Measurements from ENCODE around the gene BDH1. TPM values are rescaled to one million over a fixed set of nuclear protein-coding genes. Genes with fewer than 3 reads are reported as not detected.

BDH1 gene
- polyA plus RNA-seq, 1 of the 3 experiments (the other 2 are of a cell fraction), result 19.8 TPM

- 74% methylated on average over 2 of the region's 3 CpGs for WGBS (ENCODE audit: low lambda C conversion rate)
- Histone ChIP-seq H3K4me1 (ENCODE audit: control insufficient read depth in 1 of 2, insufficient read depth in 2 of 2, low read depth in 1 of 2, low read length in 1 of 2) (peaks cover 0 to 17% of the 10 kb centered on the region in 2 experiments; a peak in 2 of 4 replicates), H4K20me1 (ENCODE audit: insufficient read depth) (no peaks in the 10 kb centered on the region), H3K4me3 (ENCODE audit: low read depth in 2 of 2, low read length in 1 of 2) (no peak overlapping the region), H3K79me2 (ENCODE audit: insufficient read depth) (no peaks in the 10 kb centered on the region), H3K9me3 (no peaks in the 10 kb centered on the region), H3K27ac (ENCODE audit: low read depth in 2 of 2, low read length in 1 of 2) (no peak overlapping the region), H3K36me3 (replicated peaks in 1 of 2; ENCODE audit: control insufficient read depth in 1 of 2, insufficient read depth in 2 of 2, low read length in 1 of 2) (no peaks in the 10 kb centered on the region), H2AFZ (ENCODE audit: low read depth) (no peak overlapping the region), H3F3A (replicated peaks; ENCODE audit: insufficient read depth) (no peaks in the 10 kb centered on the region), H3K4me2 (no peak overlapping the region), H3K9me2 (no peaks in the 10 kb centered on the region), H3K27me3 (ENCODE audit: insufficient read depth) (no peaks in the 10 kb centered on the region), H3K9ac (no peak overlapping the region)
- ChIA-PET POLR2A (no interaction called here), CTCF (interaction anchor here (1.0 to 2.3 kb wide), 2 partner anchors 9 to 31 kb away, joined by 3 to 7 read pairs; no protein-coding TSS in a partner anchor)
- DNase-seq, result no peak
- TF ChIP-seq TEAD4 (IDR thresholded peaks at IDR 0.05; ENCODE audit: borderline replicate concordance, insufficient read depth), result no peak
- no peak for TF ChIP-seq TAF1 (IDR thresholded peaks at IDR 0.05; ENCODE audit: borderline replicate concordance, low read depth, low read length)
- no peak for TF ChIP-seq RFX5 (IDR thresholded peaks at IDR 0.05; ENCODE audit: low read length)
- TF ChIP-seq POLR2AphosphoS5 (IDR thresholded peaks at IDR 0.05; ENCODE audit: low read depth, low read length), result no peak
- no peak for TF ChIP-seq EZH2phosphoT487 (IDR thresholded peaks at IDR 0.05; ENCODE audit: borderline replicate concordance, low read depth)
- no peak for TF ChIP-seq EP300 (IDR thresholded peaks at IDR 0.05; ENCODE audit: borderline replicate concordance in 1 of 2, low read depth in 1 of 2, low read length in 1 of 2)
These were observed 23.4 kb downstream of the BDH1 start for GRCh38 chr3:197532388-197532787.

- peaks cover 0 to 25% of the 10 kb centered on the region in 2 experiments; a peak in 2 of 4 replicates for H3K4me1 ChIP-seq (ENCODE audit: control insufficient read depth in 1 of 2, insufficient read depth in 2 of 2, low read depth in 1 of 2, low read length in 1 of 2)
- H3K9me2 ChIP-seq, result no peaks in the 10 kb centered on the region
- ChIA-PET POLR2A (interaction anchor here (0.6 to 1.3 kb wide), 6 partner anchors 10 to 71 kb away, joined by 3 to 5 read pairs (median 4); no protein-coding TSS in a partner anchor), CTCF (interaction anchor here (0.8 to 2.9 kb wide), 8 partner anchors 14 to 304 kb away, joined by 3 to 14 read pairs (median 3); no protein-coding TSS in a partner anchor)
- H3F3A ChIP-seq (replicated peaks; ENCODE audit: insufficient read depth), result no peaks in the 10 kb centered on the region
- H3K9me3 ChIP-seq, result no peaks in the 10 kb centered on the region
- DNase-seq, result peak; percentile 87
- H3K27ac ChIP-seq (ENCODE audit: low read depth in 2 of 2, low read length in 1 of 2), result peak overlapping the region in 1 of 2 experiments; percentile 89; a peak in 2 of 4 replicates
- H3K4me2 ChIP-seq, result no peak overlapping the region
- H3K9ac ChIP-seq, result no peak overlapping the region
- WGBS (ENCODE audit: low lambda C conversion rate), result 78% methylated on average over 6 of the region's 6 CpGs
- no peak overlapping the region for H2AFZ ChIP-seq (ENCODE audit: low read depth)
- TF ChIP-seq FOXJ3 (CRISPR knock-in tag; IDR thresholded peaks at IDR 0.05) (peak; percentile 84), FOSL2 (IDR thresholded peaks at IDR 0.05; ENCODE audit: borderline replicate concordance, low read depth) (no peak), CTCF (IDR thresholded peaks at IDR 0.05) (no peak), NFIC (IDR thresholded peaks at IDR 0.05; ENCODE audit: borderline replicate concordance) (no peak), PBX3 (IDR thresholded peaks at IDR 0.05) (no peak), MXI1 (IDR thresholded peaks at IDR 0.05; ENCODE audit: low read depth, low read length) (peak; percentile 41; the same call in 1 of the 2 replicates), JUND (IDR thresholded peaks at IDR 0.05) (no peak), GATA2 (CRISPR knock-in tag; IDR thresholded peaks at IDR 0.05) (peak; percentile 97), GABPA (IDR thresholded peaks at IDR 0.05; ENCODE audit: low read depth) (no peak), RFX5 (IDR thresholded peaks at IDR 0.05; ENCODE audit: low read length) (0 out of 2 replicates have a peak, but pooled peaks have one; percentile 15), USF1 (IDR thresholded peaks at IDR 0.05; ENCODE audit: borderline replicate concordance, low read depth) (no peak), MEF2A (IDR thresholded peaks at IDR 0.05; ENCODE audit: borderline replicate concordance, low read depth) (no peak), CHD2 (IDR thresholded peaks at IDR 0.05; ENCODE audit: low read length, partially characterized antibody) (peak; percentile 72), EP300 (IDR thresholded peaks at IDR 0.05; ENCODE audit: borderline replicate concordance in 1 of 2, low read depth in 1 of 2, low read length in 1 of 2) (peak in 1 of 2 experiments; percentile 73; a peak in 1 of 4 replicates), YY1 (IDR thresholded peaks at IDR 0.05; ENCODE audit: low read depth) (no peak), RCOR1 (IDR thresholded peaks at IDR 0.05; ENCODE audit: low read length) (peak; percentile 74), FOXM1 (IDR thresholded peaks at IDR 0.05; ENCODE audit: low read depth) (no peak)
- H3K36me3 ChIP-seq (replicated peaks in 1 of 2; ENCODE audit: control insufficient read depth in 1 of 2, insufficient read depth in 2 of 2, low read length in 1 of 2), result no peaks in the 10 kb centered on the region
- no peaks in the 10 kb centered on the region for H3K27me3 ChIP-seq (ENCODE audit: insufficient read depth)
- no peaks in the 10 kb centered on the region for H3K79me2 ChIP-seq (ENCODE audit: insufficient read depth)
- no peak overlapping the region for H3K4me3 ChIP-seq (ENCODE audit: low read depth in 2 of 2, low read length in 1 of 2)
- no peaks in the 10 kb centered on the region for H4K20me1 ChIP-seq (ENCODE audit: insufficient read depth)
These were observed 27.6 kb downstream of the BDH1 start for GRCh38 chr3:197528190-197528589.

Data from SK-N-SH (cell line).